Activated effector memory CD4-positive, alpha-beta T cell treated with anti-CD3 and anti-CD28 coated beads, Interleukin-2, amount 50 U/mL, for 16 hours (primary cell): ENCODE measurements around the gene PCDHGA1.

Experiments used
- DNase-seq: peaks from one replicate; pipeline ENCODE4 v3.0.0-alpha.2; 2020

PCDHGA1 gene

GRCh38 chr5:141493500-141494422 is 163.4 kb downstream of the PCDHGA1 start:
- no peak for DNase-seq

GRCh38 chr5:141494761-141495452 is 164.6 kb downstream of the PCDHGA1 start:
- DNase-seq = no peak

- no peak for DNase-seq
Measured at GRCh38 chr5:141495453-141495811, 165.1 kb downstream of the PCDHGA1 start.

- no peak for DNase-seq
Measured at GRCh38 chr5:141496038-141496437, 165.7 kb downstream of the PCDHGA1 start.

GRCh38 chr5:141501761-141502160 is 171.4 kb downstream of the PCDHGA1 start:
- DNase-seq = no peak

GRCh38 chr5:141503681-141504080 is 173.4 kb downstream of the PCDHGA1 start:
- no peak for DNase-seq

- no peak for DNase-seq
Measured at GRCh38 chr5:141504216-141504615, 173.9 kb downstream of the PCDHGA1 start.

GRCh38 chr5:141506381-141507155 is 176.3 kb downstream of the PCDHGA1 start:
- DNase-seq = no peak

GRCh38 chr5:141507387-141508091 is 177.2 kb downstream of the PCDHGA1 start:
- no peak for DNase-seq

GRCh38 chr5:141508440-141508797 is 178.1 kb downstream of the PCDHGA1 start:
- DNase-seq = no peak

- DNase-seq = no peak
Measured at GRCh38 chr5:141508798-141509611, 178.7 kb downstream of the PCDHGA1 start.

GRCh38 chr5:141510160-141510559 is 179.8 kb downstream of the PCDHGA1 start:
- no peak for DNase-seq

- no peak for DNase-seq
Measured at GRCh38 chr5:141510850-141511601, 180.7 kb downstream of the PCDHGA1 start.

- no peak for DNase-seq
Measured at GRCh38 chr5:141511771-141512325, 181.5 kb downstream of the PCDHGA1 start.

- peak; percentile 94 for DNase-seq
Measured at GRCh38 chr5:141512390-141512910, 182.1 kb downstream of the PCDHGA1 start.

GRCh38 chr5:141512911-141513626 is 182.8 kb downstream of the PCDHGA1 start:
- DNase-seq = peak; percentile 76

GRCh38 chr5:141513627-141514329 is 183.5 kb downstream of the PCDHGA1 start:
- DNase-seq = peak; percentile 88

- DNase-seq = no peak
Measured at GRCh38 chr5:141514330-141515133, 184.2 kb downstream of the PCDHGA1 start.
